MM.1S (cell line): ENCODE measurements around the gene IFT74.

Experiments used
- CTCF ChIP-seq: fragments of 300-600 bp; sonication (generic); IDR thresholded peaks from 2 replicates; pipeline ENCODE4 v1.5.1; 2016; ENCODE audit warnings: antibody characterized with exemption, low read length, mixed read lengths
- EZH2 ChIP-seq: fragments of 300-600 bp; sonication (generic); optimal IDR thresholded peaks from 2 replicates; pipeline ENCODE3; 2017; ENCODE audit warnings: low read depth, mild to moderate bottlenecking, antibody characterized with exemption, low read length, mixed read lengths
- EZH2phosphoT487 ChIP-seq: fragments of 300-600 bp; sonication (generic); IDR thresholded peaks from 2 replicates; pipeline ENCODE4 v1.6.1; 2018; ENCODE audit warnings: antibody characterized with exemption, low read length

- no peak for TF ChIP-seq CTCF
- no peak for TF ChIP-seq EZH2
- no peak for TF ChIP-seq EZH2phosphoT487
Observed at GRCh38 chr9:27086818-27087680, 130.8 kb downstream of the IFT74 start.
